Measurements from ENCODE around the gene PHF21A.

- TF ChIP-seq SUZ12 (IDR thresholded peaks at IDR 0.05; ENCODE audit: extremely low read depth, insufficient read depth, insufficient read length) (no peak), YY1 (IDR thresholded peaks at IDR 0.05; ENCODE audit: insufficient read depth, insufficient read length) (no peak), ZNF274 (IDR thresholded peaks at IDR 0.05; ENCODE audit: low read depth, low read length) (no peak)
These were observed 202.1 kb downstream of the PHF21A start for GRCh38 chr11:45918962-45919675.
